ENCODE measurements around the gene CTDSPL2. TPM values are rescaled to one million over a fixed set of nuclear protein-coding genes. Genes with fewer than 3 reads are reported as not detected.

CTDSPL2 gene
- total and polyA plus RNA-seq, 4 experiments from 2014 or later: 33.5 to 74.4 (median 58.3) TPM

- Histone ChIP-seq H3K4me1 (ENCODE audit: insufficient read depth, low read length) (no peaks in the 10 kb centered on the region), H3K4me3 (ENCODE audit: low read length in 2 of 2) (no peak overlapping the region), H3K27me3 (ENCODE audit: insufficient read depth, low read length) (no peaks in the 10 kb centered on the region), H3K36me3 (ENCODE audit: insufficient read depth, low read length) (peaks cover 54% of the 10 kb centered on the region), H3K9me3 (ENCODE audit: control insufficient read depth in 1 of 2, low read length in 2 of 2) (no peaks in the 10 kb centered on the region), H3K27ac (ENCODE audit: low read depth, low read length) (no peak overlapping the region)
- Mint-ChIP-seq H3K4me3 (no peak overlapping the region), H3K27me3 (no peaks in the 10 kb centered on the region), H3K36me3 (peaks cover 50 to 69% of the 10 kb centered on the region in 2 donors), H3K9me3 (peaks cover 0 to 2% (median 0%) of the 10 kb centered on the region in 8 donors), H3K4me1 (peaks cover 0 to 5% (median 0%) of the 10 kb centered on the region in 4 donors), H3K27ac (peak overlapping the region in 4 of 7 donors; percentile 23 to 79 (median 49))
- intact Hi-C loops (cut with micrococcal nuclease): no loop called here
- POLR2A ChIA-PET (ENCODE audit: partially characterized antibody): no interaction called here
- CTCF ChIA-PET (ENCODE audit: partially characterized antibody): interaction anchor here (0.6 to 1.6 kb wide), 3 partner anchors 11 to 143 kb away, joined by 3 to 6 read pairs (median 3); partner anchors contain the start of gene PATL2
- no peak for DNase-seq
Measured at GRCh38 chr15:44568338-44568737, 140.9 kb downstream of the CTDSPL2 start.

GRCh38 chr15:44569316-44569715 lies 141.9 kb downstream of the CTDSPL2 start:
- Histone ChIP-seq H3K4me3 (ENCODE audit: low read length in 2 of 2) (no peak overlapping the region), H3K36me3 (ENCODE audit: insufficient read depth, low read length) (peaks cover 50% of the 10 kb centered on the region), H3K4me1 (ENCODE audit: insufficient read depth, low read length) (no peaks in the 10 kb centered on the region), H3K9me3 (ENCODE audit: control insufficient read depth in 1 of 2, low read length in 2 of 2) (no peaks in the 10 kb centered on the region), H3K27ac (ENCODE audit: low read depth, low read length) (no peak overlapping the region), H3K27me3 (ENCODE audit: insufficient read depth, low read length) (no peaks in the 10 kb centered on the region)
- Mint-ChIP-seq H3K9me3 (peaks cover 0 to 2% (median 0%) of the 10 kb centered on the region in 8 donors), H3K4me1 (peaks cover 0 to 5% (median 0%) of the 10 kb centered on the region in 4 donors), H3K27me3 (no peaks in the 10 kb centered on the region), H3K4me3 (no peak overlapping the region), H3K36me3 (peaks cover 47 to 62% of the 10 kb centered on the region in 2 donors), H3K27ac (peak overlapping the region in 4 of 7 donors; percentile 22 to 86 (median 60))
- POLR2A ChIA-PET (ENCODE audit: partially characterized antibody): interaction anchor here (0.7 kb wide), 1 partner anchor 408 kb away, joined by 3 read pairs; no protein-coding TSS in a partner anchor
- DNase-seq: no peak
- intact Hi-C loops (cut with micrococcal nuclease): no loop called here
- CTCF ChIA-PET (ENCODE audit: partially characterized antibody): interaction anchor here (0.7 to 1.6 kb wide), 4 partner anchors 8 to 23 kb away, joined by 3 to 6 read pairs (median 4); no protein-coding TSS in a partner anchor

- H3K36me3 Mint-ChIP-seq: peaks cover 43 to 62% of the 10 kb centered on the region in 2 donors
- peak overlapping the region in 1 of 7 donors; percentile 86 for H3K27ac Mint-ChIP-seq
- Histone ChIP-seq H3K27me3 (ENCODE audit: insufficient read depth, low read length) (no peaks in the 10 kb centered on the region), H3K4me1 (ENCODE audit: insufficient read depth, low read length) (no peaks in the 10 kb centered on the region), H3K36me3 (ENCODE audit: insufficient read depth, low read length) (peaks cover 40% of the 10 kb centered on the region), H3K4me3 (ENCODE audit: low read length in 2 of 2) (no peak overlapping the region), H3K27ac (ENCODE audit: low read depth, low read length) (no peak overlapping the region), H3K9me3 (ENCODE audit: control insufficient read depth in 1 of 2, low read length in 2 of 2) (no peaks in the 10 kb centered on the region)
- CTCF ChIA-PET (ENCODE audit: partially characterized antibody): interaction anchor here (0.6 kb wide), 1 partner anchor 39 kb away, joined by 3 read pairs; no protein-coding TSS in a partner anchor
- H3K27me3 Mint-ChIP-seq: no peaks in the 10 kb centered on the region
- no peak for DNase-seq
- H3K9me3 Mint-ChIP-seq: no peaks in the 10 kb centered on the region
- intact Hi-C loops (cut with micrococcal nuclease): no loop called here
- H3K4me3 Mint-ChIP-seq: no peak overlapping the region
- POLR2A ChIA-PET (ENCODE audit: partially characterized antibody): no interaction called here
- peaks cover 4 to 10% (median 4%) of the 10 kb centered on the region in 4 donors for H3K4me1 Mint-ChIP-seq
Measured at GRCh38 chr15:44570361-44570760, 142.9 kb downstream of the CTDSPL2 start.

GRCh38 chr15:44573386-44573785 lies 146.0 kb downstream of the CTDSPL2 start:
- Histone ChIP-seq H3K4me1 (ENCODE audit: insufficient read depth, low read length) (peaks cover 3% of the 10 kb centered on the region), H3K36me3 (ENCODE audit: insufficient read depth, low read length) (peaks cover 17% of the 10 kb centered on the region), H3K4me3 (ENCODE audit: low read length in 2 of 2) (no peak overlapping the region), H3K9me3 (ENCODE audit: control insufficient read depth in 1 of 2, low read length in 2 of 2) (no peaks in the 10 kb centered on the region), H3K27me3 (ENCODE audit: insufficient read depth, low read length) (no peaks in the 10 kb centered on the region), H3K27ac (ENCODE audit: low read depth, low read length) (no peak overlapping the region)
- H3K27me3 Mint-ChIP-seq: no peaks in the 10 kb centered on the region
- peaks cover 24 to 43% of the 10 kb centered on the region in 2 donors for H3K36me3 Mint-ChIP-seq
- H3K4me1 Mint-ChIP-seq: peaks cover 5 to 17% (median 10%) of the 10 kb centered on the region in 4 donors
- no peak overlapping the region for H3K4me3 Mint-ChIP-seq
- intact Hi-C loops (cut with micrococcal nuclease): no loop called here
- H3K9me3 Mint-ChIP-seq: no peaks in the 10 kb centered on the region
- POLR2A ChIA-PET (ENCODE audit: partially characterized antibody): interaction anchor here (1.1 kb wide), 1 partner anchor 27 kb away, joined by 3 read pairs; no protein-coding TSS in a partner anchor
- H3K27ac Mint-ChIP-seq: no peak overlapping the region
- DNase-seq: no peak
- CTCF ChIA-PET (ENCODE audit: partially characterized antibody): interaction anchor here (9.3 kb wide), 1 partner anchor 13 kb away, joined by 97 read pairs; no protein-coding TSS in a partner anchor

GRCh38 chr15:44574734-44575133 lies 147.3 kb downstream of the CTDSPL2 start:
- CTCF ChIA-PET (ENCODE audit: partially characterized antibody): interaction anchor here (1.1 to 9.3 kb wide), 6 partner anchors 12 to 461 kb away, joined by 3 to 97 read pairs (median 4); partner anchors contain the start of gene SPG11
- DNase-seq: no peak
- Mint-ChIP-seq H3K27ac (peak overlapping the region in 6 of 7 donors; percentile 34 to 86 (median 82)), H3K27me3 (no peaks in the 10 kb centered on the region), H3K4me3 (no peak overlapping the region), H3K4me1 (peaks cover 9 to 25% (median 15%) of the 10 kb centered on the region in 4 donors), H3K36me3 (peaks cover 20 to 38% of the 10 kb centered on the region in 2 donors), H3K9me3 (no peaks in the 10 kb centered on the region)
- intact Hi-C loops (cut with micrococcal nuclease): loop anchor here (5.0 kb wide), 2 partner anchors 88 to 348 kb away; partner anchors contain the start of gene SPG11
- POLR2A ChIA-PET (ENCODE audit: partially characterized antibody): interaction anchor here (2.0 kb wide), 1 partner anchor 29 kb away, joined by 6 read pairs; no protein-coding TSS in a partner anchor
- Histone ChIP-seq H3K27me3 (ENCODE audit: insufficient read depth, low read length) (no peaks in the 10 kb centered on the region), H3K9me3 (ENCODE audit: control insufficient read depth in 1 of 2, low read length in 2 of 2) (no peaks in the 10 kb centered on the region), H3K4me3 (ENCODE audit: low read length in 2 of 2) (no peak overlapping the region), H3K27ac (ENCODE audit: low read depth, low read length) (no peak overlapping the region), H3K4me1 (ENCODE audit: insufficient read depth, low read length) (peaks cover 14% of the 10 kb centered on the region), H3K36me3 (ENCODE audit: insufficient read depth, low read length) (peaks cover 14% of the 10 kb centered on the region)

Other genes starting within 250 kb of the CTDSPL2 start
- gene FRMD5, start 232.4 kb upstream of the CTDSPL2 start, total RNA-seq: under 1 TPM in 1 of 2 experiments, not detected in 1; 0.08 TPM
- gene FRMD5, start 232.4 kb upstream of the CTDSPL2 start, polyA plus RNA-seq: under 1 TPM in 1 of 2 donors, not detected in 1; 0.47 TPM
- gene GOLM2, start 138.9 kb upstream of the CTDSPL2 start, total RNA-seq: 10 to 100 TPM; 52.4 to 53.3 TPM
- gene GOLM2, start 138.9 kb upstream of the CTDSPL2 start, polyA plus RNA-seq: 10 to 100 TPM; 48.4 to 58.4 TPM
- gene EIF3J, start 109.5 kb downstream of the CTDSPL2 start, total RNA-seq: 10 to 100 TPM; 65.0 to 76.8 TPM
- gene EIF3J, start 109.5 kb downstream of the CTDSPL2 start, polyA plus RNA-seq: 10 to 100 TPM; 20.4 to 31.0 TPM
- 100 to 1,000 TPM; 112 to 121 TPM for gene SPG11, start 236.0 kb downstream of the CTDSPL2 start, total RNA-seq
- 10 to 100 TPM; 12.2 to 26.8 TPM for gene SPG11, start 236.0 kb downstream of the CTDSPL2 start, polyA plus RNA-seq

All from CD4-positive, alpha-beta memory T cell (primary cell).